Neuron (in vitro differentiated cells): ENCODE results near the gene NABP1.

Source experiments
- H2AFZ ChIP-seq: one replicate; pipeline ENCODE4 v1.6.1; 2013; ENCODE audit warnings: low read depth, mild to moderate bottlenecking, inconsistent platforms, low read length, moderate library complexity
- H3K27me3 ChIP-seq: one replicate; pipeline ENCODE4 v1.6.1; 2013; ENCODE audit warnings: low read length; ENCODE audit not compliant: insufficient read depth
- H3K36me3 ChIP-seq: one replicate; pipeline ENCODE4 v1.6.1; 2013; ENCODE audit warnings: low read length; ENCODE audit not compliant: insufficient read depth
- H3K4me1 ChIP-seq: one replicate; pipeline ENCODE4 v1.6.1; 2013; ENCODE audit warnings: low read length; ENCODE audit not compliant: insufficient read depth
- H3K4me3 ChIP-seq: 2 replicates; pipeline ENCODE4 v1.5.1; 2013; ENCODE audit warnings: mild to moderate bottlenecking, low read length, moderate library complexity
- H3K9me3 ChIP-seq: one replicate; pipeline ENCODE4 v1.6.1; 2013; ENCODE audit warnings: low read length

The NABP1 gene

GRCh38 chr2:191714925-191715324, 37.0 kb downstream of the NABP1 start:
- no peaks in the 10 kb centered on the region for H3K36me3 ChIP-seq
- no peak overlapping the region for H2AFZ ChIP-seq
- no peaks in the 10 kb centered on the region for H3K27me3 ChIP-seq
- no peaks in the 10 kb centered on the region for H3K9me3 ChIP-seq
- no peak overlapping the region for H3K4me3 ChIP-seq
- peaks cover 9% of the 10 kb centered on the region for H3K4me1 ChIP-seq

GRCh38 chr2:191715471-191715870, 37.5 kb downstream of the NABP1 start:
- Histone ChIP-seq H3K4me1 (peaks cover 9% of the 10 kb centered on the region), H3K27me3 (no peaks in the 10 kb centered on the region), H3K36me3 (no peaks in the 10 kb centered on the region), H3K4me3 (no peak overlapping the region), H3K9me3 (no peaks in the 10 kb centered on the region), H2AFZ (no peak overlapping the region)

GRCh38 chr2:191719261-191719660, 41.3 kb downstream of the NABP1 start:
- H3K27me3 ChIP-seq: no peaks in the 10 kb centered on the region
- H2AFZ ChIP-seq: no peak overlapping the region
- no peaks in the 10 kb centered on the region for H3K9me3 ChIP-seq
- peaks cover 9% of the 10 kb centered on the region for H3K4me1 ChIP-seq
- no peak overlapping the region for H3K4me3 ChIP-seq
- no peaks in the 10 kb centered on the region for H3K36me3 ChIP-seq

GRCh38 chr2:191719938-191720337, 42.0 kb downstream of the NABP1 start:
- Histone ChIP-seq H3K9me3 (no peaks in the 10 kb centered on the region), H3K4me1 (peaks cover 5% of the 10 kb centered on the region), H3K4me3 (no peak overlapping the region), H3K27me3 (no peaks in the 10 kb centered on the region), H3K36me3 (no peaks in the 10 kb centered on the region), H2AFZ (no peak overlapping the region)

- H3K4me3 ChIP-seq: no peak overlapping the region
- H2AFZ ChIP-seq: no peak overlapping the region
- no peaks in the 10 kb centered on the region for H3K36me3 ChIP-seq
- no peaks in the 10 kb centered on the region for H3K27me3 ChIP-seq
- no peaks in the 10 kb centered on the region for H3K9me3 ChIP-seq
- H3K4me1 ChIP-seq: no peaks in the 10 kb centered on the region
Observed at GRCh38 chr2:191721331-191721730, 43.4 kb downstream of the NABP1 start.

GRCh38 chr2:191724015-191724414, 46.1 kb downstream of the NABP1 start:
- Histone ChIP-seq H2AFZ (no peak overlapping the region), H3K27me3 (no peaks in the 10 kb centered on the region), H3K36me3 (no peaks in the 10 kb centered on the region), H3K9me3 (no peaks in the 10 kb centered on the region), H3K4me3 (no peak overlapping the region), H3K4me1 (peaks cover 8% of the 10 kb centered on the region)

- no peaks in the 10 kb centered on the region for H3K27me3 ChIP-seq
- H3K36me3 ChIP-seq: no peaks in the 10 kb centered on the region
- no peak overlapping the region for H3K4me3 ChIP-seq
- no peak overlapping the region for H2AFZ ChIP-seq
- peaks cover 17% of the 10 kb centered on the region for H3K4me1 ChIP-seq
- no peaks in the 10 kb centered on the region for H3K9me3 ChIP-seq
Observed at GRCh38 chr2:191728750-191729624, 51.1 kb downstream of the NABP1 start.

GRCh38 chr2:191730263-191730662, 52.3 kb downstream of the NABP1 start:
- Histone ChIP-seq H2AFZ (no peak overlapping the region), H3K36me3 (no peaks in the 10 kb centered on the region), H3K9me3 (no peaks in the 10 kb centered on the region), H3K4me1 (peaks cover 17% of the 10 kb centered on the region), H3K27me3 (no peaks in the 10 kb centered on the region), H3K4me3 (no peak overlapping the region)
